K562 (cell line): ENCODE data around the gene ANKRD16. TPM values are rescaled to one million over a fixed set of nuclear protein-coding genes. Genes with fewer than 3 reads are reported as not detected.

Source experiments
- CCNT2 ChIP-seq: IDR thresholded peaks from 2 replicates; pipeline ENCODE4 v1.6.1; 2011; ENCODE audit warnings: borderline replicate concordance, low read depth, mild to moderate bottlenecking, moderate library complexity, mixed read lengths, low read length; ENCODE audit not compliant: insufficient read length; ENCODE audit errors: extremely low read depth
- CREBBP ChIP-seq: IDR thresholded peaks from one replicate; pipeline ENCODE4 v1.6.1; 2012; ENCODE audit warnings: low read depth, mild to moderate bottlenecking, control low read depth, inconsistent platforms, low read length
- CSDE1 ChIP-seq, 2 experiments: fragments of 450-650 bp; IDR thresholded peaks; 2 replicates each; pipeline ENCODE4 v1.6.1; 2016; ENCODE audit warnings: mild to moderate bottlenecking in 1 of 2
- ETV6 ChIP-seq, 3 experiments: fragments of 150-350 bp in 1 of 3; sonication (generic) in 1 of 3; formaldehyde crosslinking in 1 of 3; IDR thresholded peaks; 2 replicates each; pipeline versions ENCODE4 v1.6.1 to v1.8.0; 2014 to 2022; ENCODE audit warnings: borderline replicate concordance in 2 of 3, low read depth in 2 of 3, antibody characterized with exemption in 1 of 3, low read length in 1 of 3, mild to moderate bottlenecking in 1 of 3, missing genetic modification reagents in 1 of 3
- FOSL1 ChIP-seq: fragments of 200-800 bp; sonication (Bioruptor generic); conservative IDR thresholded peaks from 2 replicates; pipeline ENCODE4 v1.6.1; 2016; ENCODE audit warnings: missing genetic modification characterization, missing compliant biosample characterization
- HNRNPH1 ChIP-seq: fragments of 200-400 bp; formaldehyde crosslinking; optimal IDR thresholded peaks from 2 replicates; pipeline ENCODE3; 2017; ENCODE audit warnings: low read depth, mild to moderate bottlenecking, low read length, moderate library complexity
- NCOA1 ChIP-seq: fragments of 450-650 bp; IDR thresholded peaks from 2 replicates; pipeline ENCODE4 v1.6.1; 2016; ENCODE audit warnings: low read depth
- NUFIP1 ChIP-seq: fragments of 450-650 bp; IDR thresholded peaks from 2 replicates; pipeline ENCODE4 v1.6.1; 2018; ENCODE audit not compliant: partially characterized antibody
- SMC3 ChIP-seq: conservative IDR thresholded peaks from 2 replicates; pipeline ENCODE4 v1.6.1; 2011; ENCODE audit warnings: low read depth, low read length, improper control_type of control experiment; ENCODE audit not compliant: insufficient read depth
- TFAM ChIP-seq: fragments of 250-450 bp; sonication (Bioruptor Pico); conservative IDR thresholded peaks from 2 replicates; pipeline ENCODE4 v1.5.0; 2021; ENCODE audit warnings: mild to moderate bottlenecking, moderate library complexity
- ZNF124 ChIP-seq: sonication (generic); formaldehyde crosslinking; IDR thresholded peaks from 2 replicates; pipeline ENCODE4 v1.8.1; 2022; ENCODE audit warnings: missing genetic modification reagents
- polyA plus RNA-seq, 8 experiments: library from polyadenylated mRNA; depleted of rRNA in 4 of 8; stranded (reverse) in 5 of 8; unstranded in 3 of 8; fragments of >200 nt; fragmentation: Nextera tagmentation in 2 of 8; fragmentation: Illumina TruSeq in 1 of 8; extraction: Ambion mirVana in 2 of 8; extraction: Trizol in 1 of 8; gene quantifications; 2 replicates each; pipeline versions ENCODE4 v1.2.1 to v1.2.3, GENCODE V29; 2011 to 2014; ENCODE audit warnings: inconsistent platforms in 1 of 8, missing spikeins in 1 of 8
- total RNA-seq, 7 experiments: library from RNA; depleted of rRNA in 6 of 7; stranded (reverse); fragments of >200 nt in 6 of 7; fragmentation: Illumina TruSeq in 2 of 7; extraction: Trizol in 2 of 7; gene quantifications; 2 replicates each; pipeline versions ENCODE4 v1.2.1 to v1.2.3, GENCODE V29; 2011 to 2021; ENCODE audit warnings: low replicate concordance in 1 of 7
- TF ChIP-seq, protein P1 (sequence below): fragments of 250-450 bp; sonication (Bioruptor Pico); IDR thresholded peaks from 2 replicates; pipeline ENCODE4 v1.8.0; 2022; ENCODE audit warnings: inconsistent platforms
- TF ChIP-seq, protein P2 (sequence below): fragments of 250-450 bp; sonication (Bioruptor Pico); IDR thresholded peaks from 2 replicates; pipeline ENCODE4 v1.5.0; 2021; ENCODE audit warnings: mild to moderate bottlenecking, moderate library complexity
- TF ChIP-seq, protein P3 (sequence below): IDR thresholded peaks from 2 replicates; pipeline ENCODE4 v1.6.1; 2011; ENCODE audit warnings: borderline replicate concordance, low read depth, mild to moderate bottlenecking, moderate library complexity, low read length; ENCODE audit not compliant: insufficient read depth, poor library complexity, severe bottlenecking
- TF ChIP-seq, protein P4 (sequence below): fragments of 250-450 bp; sonication (Bioruptor Pico); IDR thresholded peaks from 2 replicates; pipeline ENCODE4 v1.8.0; 2021; ENCODE audit warnings: mild to moderate bottlenecking, moderate library complexity
- TF ChIP-seq, protein P5 (sequence below): sonication (generic); formaldehyde crosslinking; IDR thresholded peaks from 2 replicates; pipeline ENCODE4 v1.9.0; 2022; ENCODE audit warnings: mild to moderate bottlenecking, missing genetic modification reagents

The ANKRD16 gene
- total and polyA plus RNA-seq, 9 of the 15 experiments (the other 6 are each of a cell fraction or from before 2014, with no cell fraction given): 1.5 to 16.0 (median 9.5) TPM

DNA sequence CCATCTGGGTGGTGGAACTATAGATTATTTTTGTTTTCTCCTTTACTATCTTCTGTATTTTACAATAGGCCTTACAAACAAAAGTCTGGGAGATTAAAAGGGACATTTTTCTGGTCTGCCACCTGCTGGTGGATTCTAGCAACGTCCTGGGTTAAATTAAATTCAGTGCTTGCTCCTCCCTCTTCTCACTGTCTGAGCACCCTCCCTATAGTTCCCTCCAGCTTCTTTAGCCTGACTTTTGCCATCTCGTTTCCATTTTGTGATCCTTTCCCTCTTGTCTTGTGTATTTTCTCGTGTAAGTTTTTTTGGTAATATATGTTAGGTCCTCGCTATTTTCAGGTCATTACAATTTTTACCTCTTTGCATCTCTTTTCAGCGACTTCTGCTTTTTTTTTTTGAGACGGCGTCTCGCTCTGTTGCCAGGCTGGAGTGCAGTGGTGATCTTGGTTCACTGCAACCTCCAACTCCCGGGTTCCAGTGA, 16.1 kb downstream of the ANKRD16 start (continued):
- TF ChIP-seq, protein P1, sequence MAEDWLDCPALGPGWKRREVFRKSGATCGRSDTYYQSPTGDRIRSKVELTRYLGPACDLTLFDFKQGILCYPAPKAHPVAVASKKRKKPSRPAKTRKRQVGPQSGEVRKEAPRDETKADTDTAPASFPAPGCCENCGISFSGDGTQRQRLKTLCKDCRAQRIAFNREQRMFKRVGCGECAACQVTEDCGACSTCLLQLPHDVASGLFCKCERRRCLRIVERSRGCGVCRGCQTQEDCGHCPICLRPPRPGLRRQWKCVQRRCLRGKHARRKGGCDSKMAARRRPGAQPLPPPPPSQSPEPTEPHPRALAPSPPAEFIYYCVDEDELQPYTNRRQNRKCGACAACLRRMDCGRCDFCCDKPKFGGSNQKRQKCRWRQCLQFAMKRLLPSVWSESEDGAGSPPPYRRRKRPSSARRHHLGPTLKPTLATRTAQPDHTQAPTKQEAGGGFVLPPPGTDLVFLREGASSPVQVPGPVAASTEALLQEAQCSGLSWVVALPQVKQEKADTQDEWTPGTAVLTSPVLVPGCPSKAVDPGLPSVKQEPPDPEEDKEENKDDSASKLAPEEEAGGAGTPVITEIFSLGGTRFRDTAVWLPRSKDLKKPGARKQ: no peak
- TF ChIP-seq TFAM (CRISPR knock-in tag) (no peak), SMC3 (peak; percentile 59), CSDE1 (IDR thresholded peaks at IDR 0.05) (no peak), NCOA1 (no peak), ETV6 (IDR thresholded peaks at IDR 0.05; ENCODE audit: borderline replicate concordance in 1 of 2, low read depth in 2 of 2, low read length in 1 of 2) (no peak), ETV6 (CRISPR knock-in tag; IDR thresholded peaks at IDR 0.05; ENCODE audit: borderline replicate concordance) (no peak), HNRNPH1 (no peak), CCNT2 (no peak), CREBBP (no peak), FOSL1 (no peak), ZNF124 (CRISPR knock-in tag) (no peak), NUFIP1 (no peak)
- TF ChIP-seq, protein P2, sequence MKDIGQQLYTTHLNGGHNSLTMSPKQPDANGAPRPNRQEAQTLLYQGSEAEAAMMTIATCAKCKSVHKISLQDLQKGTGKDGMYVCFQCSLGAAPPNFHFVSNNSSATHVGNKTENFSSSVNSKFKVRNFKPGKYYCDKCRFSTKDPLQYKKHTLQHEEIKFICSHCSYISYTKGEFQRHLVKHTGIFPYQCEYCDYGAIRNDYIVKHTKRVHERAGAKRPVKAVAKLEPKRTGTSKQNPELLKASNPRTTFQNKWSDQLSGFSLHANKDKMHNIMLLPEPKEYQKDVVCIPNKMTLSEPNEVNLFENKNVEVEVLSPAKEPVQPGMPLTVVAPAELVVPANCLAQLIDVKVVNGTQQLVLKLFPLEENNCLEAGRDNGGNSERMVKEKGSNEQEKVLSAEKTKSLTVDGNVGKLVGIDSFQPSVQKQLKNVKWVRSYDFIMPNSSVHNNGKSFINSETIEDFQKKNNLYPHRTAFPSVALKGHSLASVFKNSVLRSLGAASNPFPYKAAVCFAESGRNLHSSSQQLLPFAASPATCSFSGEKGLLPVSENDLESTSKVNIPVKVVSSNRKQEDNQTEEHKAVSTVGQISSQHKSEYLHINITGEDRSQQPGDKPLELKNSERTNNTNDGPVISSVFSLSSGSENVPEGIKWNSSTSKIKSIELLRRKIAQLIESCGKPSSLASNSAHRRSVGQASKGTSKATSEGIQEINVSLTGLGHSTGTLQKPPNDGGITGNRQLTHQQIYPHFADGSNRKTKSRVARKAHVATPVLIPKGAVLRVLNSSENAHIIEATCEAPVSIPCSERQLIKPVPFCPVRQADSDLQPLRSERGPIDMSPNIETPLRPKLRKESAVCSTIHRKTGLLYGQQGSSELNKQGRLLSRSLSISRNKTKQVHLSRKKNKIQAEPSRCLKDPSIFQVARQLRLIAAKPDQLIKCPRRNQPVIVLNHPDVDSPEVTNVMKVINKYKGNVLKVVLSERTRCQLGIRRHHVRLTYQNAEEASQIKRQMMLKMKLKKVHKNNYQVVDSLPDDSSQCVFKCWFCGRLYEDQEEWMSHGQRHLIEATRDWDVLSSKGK: no peak
- TF ChIP-seq, protein P3, sequence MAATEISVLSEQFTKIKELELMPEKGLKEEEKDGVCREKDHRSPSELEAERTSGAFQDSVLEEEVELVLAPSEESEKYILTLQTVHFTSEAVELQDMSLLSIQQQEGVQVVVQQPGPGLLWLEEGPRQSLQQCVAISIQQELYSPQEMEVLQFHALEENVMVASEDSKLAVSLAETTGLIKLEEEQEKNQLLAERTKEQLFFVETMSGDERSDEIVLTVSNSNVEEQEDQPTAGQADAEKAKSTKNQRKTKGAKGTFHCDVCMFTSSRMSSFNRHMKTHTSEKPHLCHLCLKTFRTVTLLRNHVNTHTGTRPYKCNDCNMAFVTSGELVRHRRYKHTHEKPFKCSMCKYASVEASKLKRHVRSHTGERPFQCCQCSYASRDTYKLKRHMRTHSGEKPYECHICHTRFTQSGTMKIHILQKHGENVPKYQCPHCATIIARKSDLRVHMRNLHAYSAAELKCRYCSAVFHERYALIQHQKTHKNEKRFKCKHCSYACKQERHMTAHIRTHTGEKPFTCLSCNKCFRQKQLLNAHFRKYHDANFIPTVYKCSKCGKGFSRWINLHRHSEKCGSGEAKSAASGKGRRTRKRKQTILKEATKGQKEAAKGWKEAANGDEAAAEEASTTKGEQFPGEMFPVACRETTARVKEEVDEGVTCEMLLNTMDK: peak; percentile 13
- TF ChIP-seq, protein P4, sequence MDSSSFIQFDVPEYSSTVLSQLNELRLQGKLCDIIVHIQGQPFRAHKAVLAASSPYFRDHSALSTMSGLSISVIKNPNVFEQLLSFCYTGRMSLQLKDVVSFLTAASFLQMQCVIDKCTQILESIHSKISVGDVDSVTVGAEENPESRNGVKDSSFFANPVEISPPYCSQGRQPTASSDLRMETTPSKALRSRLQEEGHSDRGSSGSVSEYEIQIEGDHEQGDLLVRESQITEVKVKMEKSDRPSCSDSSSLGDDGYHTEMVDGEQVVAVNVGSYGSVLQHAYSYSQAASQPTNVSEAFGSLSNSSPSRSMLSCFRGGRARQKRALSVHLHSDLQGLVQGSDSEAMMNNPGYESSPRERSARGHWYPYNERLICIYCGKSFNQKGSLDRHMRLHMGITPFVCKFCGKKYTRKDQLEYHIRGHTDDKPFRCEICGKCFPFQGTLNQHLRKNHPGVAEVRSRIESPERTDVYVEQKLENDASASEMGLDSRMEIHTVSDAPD (CRISPR knock-in tag): no peak
- TF ChIP-seq, protein P5, sequence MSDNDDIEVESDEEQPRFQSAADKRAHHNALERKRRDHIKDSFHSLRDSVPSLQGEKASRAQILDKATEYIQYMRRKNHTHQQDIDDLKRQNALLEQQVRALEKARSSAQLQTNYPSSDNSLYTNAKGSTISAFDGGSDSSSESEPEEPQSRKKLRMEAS (CRISPR knock-in tag): no peak
